HG03442 (cell line): Measurements from ENCODE around the gene EPHB2.

Experiments used
- ATAC-seq: cut with Tn5 transposase; IDR thresholded peaks from one replicate; pipeline ENCODE4 v1.9.1; 2021; ENCODE audit warnings: mild to moderate bottlenecking, moderate library complexity; ENCODE audit not compliant: unreplicated experiment

The EPHB2 gene

DNA sequence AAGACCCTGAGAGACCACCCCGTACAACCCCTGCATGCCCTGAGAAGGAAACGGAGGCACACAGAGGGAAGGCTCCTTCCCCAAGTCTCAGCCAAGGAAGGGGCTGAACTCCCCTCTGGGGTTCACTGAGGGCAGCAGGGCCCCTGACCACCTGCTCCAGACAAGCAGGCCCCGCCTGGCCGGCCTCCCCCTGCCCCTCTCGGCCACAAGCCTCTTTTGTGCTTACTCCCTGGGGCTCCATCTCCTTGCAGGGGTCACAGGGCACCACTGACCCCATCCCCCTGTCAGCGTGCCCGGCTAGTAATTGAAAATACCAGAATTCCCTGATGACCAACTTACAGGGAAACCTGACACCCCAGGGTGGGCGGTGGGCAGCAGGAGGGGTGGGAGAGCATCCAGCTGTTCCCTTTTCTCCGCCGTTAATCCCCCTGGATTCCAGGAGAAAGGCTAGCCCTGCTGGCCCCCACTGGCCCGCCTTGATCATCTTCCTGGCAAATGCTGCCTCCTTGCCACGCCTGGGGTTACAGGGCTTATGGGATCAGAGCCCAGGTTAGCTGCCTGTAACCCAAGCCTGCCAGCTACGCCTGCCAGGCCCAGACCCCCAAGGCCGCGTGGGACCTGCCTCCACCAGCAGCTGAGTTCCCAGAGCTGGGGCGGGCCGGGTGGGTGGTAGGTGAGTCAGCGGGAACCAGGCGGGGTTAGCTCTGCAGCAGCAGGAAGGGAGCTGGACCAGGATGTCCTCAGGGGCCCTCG is 165.9 kb downstream of the EPHB2 start:
- ATAC-seq: no peak

DNA sequence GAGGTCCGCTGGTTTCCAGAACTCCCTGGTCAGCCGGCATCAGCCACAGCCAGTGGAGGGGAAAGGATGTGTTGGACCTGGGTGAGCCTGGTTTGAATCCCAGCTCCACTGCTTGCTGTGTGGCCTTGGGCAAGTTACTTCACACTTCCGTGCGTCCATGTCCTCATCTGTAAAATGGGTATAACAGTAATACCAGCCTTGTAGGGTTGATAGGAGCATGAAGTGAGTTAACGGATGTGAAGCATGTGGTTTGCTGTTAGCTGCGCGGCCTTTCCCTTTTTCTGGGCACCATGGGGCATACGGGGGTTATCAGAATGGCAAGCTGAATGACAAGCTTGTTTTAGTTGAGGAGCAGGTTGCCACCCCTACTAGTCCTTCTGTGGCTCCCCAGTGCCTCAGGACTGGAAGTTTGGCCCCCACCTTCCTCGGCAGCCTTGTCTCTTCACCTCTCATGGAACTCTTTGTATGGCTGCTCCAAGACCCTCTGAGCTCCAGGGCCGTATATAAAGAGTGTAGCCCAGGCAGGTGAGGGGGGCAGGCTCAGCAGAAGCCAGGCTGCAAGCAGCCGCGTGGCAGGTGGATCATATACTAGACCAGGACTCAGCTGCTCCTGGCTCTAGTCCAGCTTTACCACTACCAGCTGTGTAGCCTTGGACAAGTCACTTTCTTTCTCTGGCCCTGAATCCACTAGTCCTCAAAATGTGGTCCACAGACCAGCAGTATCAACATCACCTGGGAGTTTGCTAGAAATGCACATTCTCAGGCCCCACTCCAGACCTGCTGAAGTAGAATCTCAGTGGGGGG is 166.7 kb downstream of the EPHB2 start:
- no peak for ATAC-seq

DNA sequence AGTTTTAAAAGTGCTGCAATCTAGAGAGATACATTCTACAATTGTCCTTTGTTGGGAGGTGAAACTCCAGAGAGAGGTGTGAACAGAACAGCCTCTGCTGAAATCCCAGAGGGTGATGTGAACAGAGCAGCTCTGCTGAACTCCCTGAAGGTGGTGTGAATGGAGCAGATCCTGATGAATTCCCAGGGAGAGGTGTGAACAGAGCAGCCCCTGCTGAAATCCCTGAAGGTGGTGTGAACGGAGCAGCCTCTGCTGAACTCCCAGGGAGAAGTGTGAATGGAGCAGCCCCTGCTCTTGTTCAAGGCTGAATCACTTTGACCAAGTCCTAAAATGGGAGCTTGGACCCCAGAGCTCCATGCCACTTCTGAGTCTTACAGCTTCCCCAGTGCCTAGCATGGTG is 167.3 kb downstream of the EPHB2 start:
- ATAC-seq: no peak

DNA sequence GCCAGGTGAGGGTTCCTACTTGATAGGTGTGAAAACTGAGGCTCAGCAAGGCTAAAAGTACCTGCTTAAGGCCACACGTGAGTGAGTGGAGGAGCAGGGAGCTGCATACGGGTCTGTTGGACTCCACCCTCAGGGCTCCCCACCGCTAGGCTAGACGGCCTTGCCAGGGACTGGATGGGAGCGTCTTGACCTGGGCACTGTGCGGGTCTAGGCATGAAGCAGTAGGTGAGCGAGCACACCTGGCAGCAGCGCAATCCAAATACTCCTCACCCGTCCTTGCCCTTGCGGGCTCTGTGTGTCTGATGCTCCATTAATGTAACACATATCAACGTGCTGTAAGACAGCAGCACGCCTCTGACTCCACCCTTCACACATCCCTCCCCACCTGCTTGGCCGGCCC is 168.0 kb downstream of the EPHB2 start:
- no peak for ATAC-seq

DNA sequence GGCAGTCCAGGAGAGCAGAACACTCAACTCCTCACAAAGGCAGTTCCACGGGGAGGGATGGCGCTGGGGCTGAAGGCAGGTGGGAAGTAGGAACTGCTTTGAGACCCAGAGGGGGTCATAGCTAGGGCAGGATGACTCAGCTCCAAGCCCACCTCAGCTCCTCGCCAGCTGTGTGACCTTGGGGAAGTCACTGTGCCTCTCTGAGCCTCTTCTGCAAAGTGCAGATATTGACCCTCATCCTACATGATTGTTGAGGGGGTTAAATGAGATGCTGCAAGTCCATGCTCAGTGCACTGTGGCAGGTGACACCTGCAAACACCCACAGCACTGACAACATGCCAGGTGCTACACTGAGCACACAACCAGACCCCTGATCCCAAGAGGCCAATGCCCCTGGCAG is 168.8 kb downstream of the EPHB2 start:
- ATAC-seq: no peak

DNA sequence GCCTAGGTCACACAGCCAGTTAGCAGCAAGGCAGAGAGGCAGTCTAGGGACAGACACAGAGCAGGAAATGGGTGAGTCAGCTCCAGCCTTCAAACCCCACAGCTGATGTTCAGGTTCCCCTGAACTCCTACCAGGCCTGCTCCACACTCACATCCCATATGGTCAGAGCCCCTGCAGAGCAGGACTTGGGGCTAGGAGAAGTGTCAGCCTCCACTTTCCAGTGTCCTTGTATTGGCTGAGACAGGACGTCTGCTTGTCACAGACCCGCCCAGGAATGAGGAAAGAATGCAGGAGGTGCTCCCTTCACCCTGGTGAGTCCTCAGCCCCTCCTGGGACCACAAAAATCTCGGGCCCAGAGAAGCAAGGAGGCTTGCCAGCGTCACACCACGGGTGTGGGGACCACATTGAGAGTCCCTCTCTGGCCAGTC is 169.5 kb downstream of the EPHB2 start:
- no peak for ATAC-seq

DNA sequence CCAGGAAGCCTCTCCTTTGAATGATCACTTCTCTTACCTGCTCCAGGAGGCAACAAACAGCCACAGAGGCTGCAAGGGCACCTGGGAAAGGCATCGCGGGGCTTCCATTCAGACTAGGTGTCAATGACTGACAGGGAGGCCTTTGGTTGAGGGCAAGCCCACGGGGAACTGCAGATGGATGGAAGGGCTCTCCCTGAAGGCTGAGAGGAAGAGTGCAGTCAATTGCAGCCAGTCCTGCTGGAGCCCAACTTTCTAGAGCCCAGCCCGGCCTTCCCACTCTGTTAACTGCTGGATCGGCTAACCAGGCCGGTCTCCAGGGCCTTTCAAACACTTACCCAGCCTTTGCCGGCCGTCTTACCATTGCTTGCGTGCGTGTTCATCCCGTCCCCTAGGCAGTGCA is 172.8 kb downstream of the EPHB2 start:
- ATAC-seq: no peak

DNA sequence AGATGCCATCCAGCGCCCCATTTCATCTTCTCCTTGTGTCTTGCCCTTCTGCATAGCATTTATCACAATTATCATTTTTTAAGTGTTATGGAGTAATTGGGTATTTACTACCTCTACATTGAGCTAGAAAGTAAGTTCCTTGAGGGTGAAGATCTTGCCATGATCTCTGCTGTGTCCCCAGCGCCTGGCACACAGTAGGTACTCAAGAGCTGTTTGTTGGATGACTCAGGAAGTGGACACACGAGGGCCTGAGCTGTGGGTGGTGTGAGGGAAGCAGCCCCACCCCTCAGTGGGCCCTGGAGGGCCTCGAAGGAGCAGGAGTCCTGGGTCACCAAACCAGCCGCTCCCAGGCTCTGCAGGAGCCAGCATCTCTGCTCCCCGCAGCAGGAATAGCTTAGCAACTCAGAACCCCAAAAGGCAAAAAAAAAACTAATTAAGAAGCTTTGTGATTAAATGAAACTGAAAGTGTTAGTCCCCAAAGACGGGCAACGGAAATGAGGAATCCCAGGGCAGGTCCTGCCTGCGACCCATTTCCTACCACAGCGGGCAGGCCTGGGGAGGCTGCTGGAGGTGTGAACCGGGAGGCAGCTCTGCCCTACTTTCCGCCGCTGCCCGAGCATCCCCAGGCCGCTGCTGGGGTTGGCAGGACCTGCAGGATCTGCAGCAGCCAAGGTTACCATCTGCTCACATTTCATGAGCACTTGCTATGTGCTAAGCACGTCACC is 174.3 kb downstream of the EPHB2 start:
- ATAC-seq: no peak

DNA sequence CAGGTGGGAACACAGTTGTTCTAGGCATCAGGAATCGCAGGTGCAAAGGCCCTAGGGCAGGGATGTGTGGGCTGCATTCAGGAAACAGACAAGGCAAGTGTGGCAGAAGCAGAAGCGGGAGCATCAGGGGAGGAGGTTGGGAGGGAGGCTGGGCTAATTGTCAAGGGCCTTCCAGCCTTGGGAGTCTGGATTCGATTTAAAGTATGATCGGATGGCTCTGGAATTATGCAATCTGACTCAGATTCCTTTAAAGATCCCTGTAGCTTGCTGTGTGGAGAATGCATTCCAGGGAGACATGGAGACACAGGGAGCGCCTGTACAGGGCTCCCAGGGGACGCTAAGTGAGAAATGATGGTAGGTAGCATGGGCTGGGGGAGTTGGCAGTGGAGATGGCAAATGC is 175.6 kb downstream of the EPHB2 start:
- no peak for ATAC-seq

DNA sequence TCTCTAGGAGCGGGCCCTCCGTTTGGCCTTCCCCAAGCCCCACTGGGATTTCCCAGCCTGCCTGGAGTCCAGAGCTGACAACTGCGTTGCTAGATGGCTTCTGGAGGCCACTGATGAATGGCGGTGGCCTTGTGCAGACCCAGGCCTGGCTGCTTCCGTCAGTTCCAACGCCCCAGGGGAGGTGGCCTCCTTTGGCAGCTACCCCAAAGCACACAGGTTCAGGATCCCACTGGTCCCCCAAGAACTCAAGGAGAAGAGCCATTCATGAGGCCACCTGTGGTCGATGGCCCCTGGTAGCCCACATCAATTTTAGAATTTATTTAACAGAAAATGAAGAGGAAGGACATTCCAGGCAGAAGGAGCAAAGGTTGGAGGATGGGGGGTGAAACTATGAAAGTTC is 176.9 kb downstream of the EPHB2 start:
- no peak for ATAC-seq

DNA sequence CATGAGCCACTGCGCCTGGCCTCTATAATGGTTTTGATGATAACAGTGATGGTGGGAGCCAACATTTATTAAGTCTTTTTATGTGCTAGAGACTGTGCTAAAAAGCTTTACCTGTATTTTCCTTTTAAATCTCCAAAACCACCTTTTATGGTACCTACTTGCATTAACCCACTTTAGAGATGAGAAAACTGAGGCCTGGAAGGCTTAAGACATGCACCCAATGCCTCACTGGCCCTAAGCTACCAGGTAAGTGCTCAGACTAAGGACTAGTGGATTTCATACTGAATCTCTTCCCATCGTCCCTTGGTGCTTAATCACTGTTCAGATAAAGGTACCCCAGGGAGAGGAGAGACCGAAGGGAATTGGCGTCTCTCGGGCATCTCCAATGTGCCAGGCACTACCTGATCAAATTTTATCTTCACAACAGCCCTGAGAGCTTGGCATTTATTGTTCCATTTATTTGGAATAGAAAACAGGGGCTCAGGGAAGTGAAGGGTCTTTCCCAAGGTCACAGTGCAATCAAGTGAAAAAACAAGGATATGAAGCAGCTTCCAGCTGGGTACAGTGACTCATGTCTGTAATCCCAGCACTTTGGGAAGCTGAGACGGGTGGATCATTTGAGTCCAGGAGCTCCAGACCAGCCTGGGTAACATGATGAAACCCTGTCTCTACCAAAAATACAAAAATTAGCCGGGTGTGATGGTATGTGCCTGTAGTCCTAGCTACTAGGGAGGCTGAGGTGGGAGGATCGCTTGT is 177.9 kb downstream of the EPHB2 start:
- no peak for ATAC-seq

DNA sequence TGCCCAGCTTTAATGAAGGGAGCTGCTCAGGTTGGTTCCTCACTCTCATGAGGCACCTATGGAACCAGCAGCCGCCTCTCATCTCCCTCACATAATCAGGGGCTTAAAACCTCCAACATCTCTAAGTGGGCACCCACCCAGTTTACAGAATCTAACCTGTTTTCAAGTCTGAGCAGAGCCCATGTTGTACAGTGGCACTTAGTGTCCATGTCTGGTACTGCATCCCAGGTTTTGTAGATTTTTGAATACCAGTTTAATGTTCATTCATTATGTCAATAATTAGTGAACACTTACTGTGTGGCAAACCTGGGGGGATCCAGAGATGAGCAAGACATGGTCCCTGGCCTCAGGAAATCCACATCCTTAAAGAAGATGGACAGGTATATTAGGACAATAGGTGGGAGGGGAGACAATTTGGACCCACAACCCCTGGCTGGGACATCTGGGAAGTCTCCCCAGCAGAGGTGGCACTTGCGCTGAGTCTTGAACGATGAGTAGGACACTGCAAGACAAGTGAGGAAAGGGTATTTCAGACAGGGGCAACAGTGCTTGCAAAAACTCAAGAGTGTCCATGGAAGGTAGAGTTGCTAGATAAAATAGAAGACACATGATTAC is 178.7 kb downstream of the EPHB2 start:
- ATAC-seq: no peak

DNA sequence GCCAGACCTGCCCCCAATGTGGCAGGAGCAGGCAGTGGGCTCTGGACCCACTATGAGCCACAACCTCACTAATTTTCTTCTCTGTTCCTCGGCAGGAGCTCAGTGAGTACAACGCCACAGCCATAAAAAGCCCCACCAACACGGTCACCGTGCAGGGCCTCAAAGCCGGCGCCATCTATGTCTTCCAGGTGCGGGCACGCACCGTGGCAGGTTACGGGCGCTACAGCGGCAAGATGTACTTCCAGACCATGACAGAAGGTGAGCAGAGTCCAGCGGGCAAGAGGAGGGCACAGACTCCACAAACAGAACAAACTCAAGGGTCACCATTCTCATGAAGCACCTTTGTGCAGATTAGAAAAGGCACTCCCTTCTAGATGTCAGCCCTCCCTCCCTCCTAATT is 182.2 kb downstream of the EPHB2 start:
- ATAC-seq: no peak

DNA sequence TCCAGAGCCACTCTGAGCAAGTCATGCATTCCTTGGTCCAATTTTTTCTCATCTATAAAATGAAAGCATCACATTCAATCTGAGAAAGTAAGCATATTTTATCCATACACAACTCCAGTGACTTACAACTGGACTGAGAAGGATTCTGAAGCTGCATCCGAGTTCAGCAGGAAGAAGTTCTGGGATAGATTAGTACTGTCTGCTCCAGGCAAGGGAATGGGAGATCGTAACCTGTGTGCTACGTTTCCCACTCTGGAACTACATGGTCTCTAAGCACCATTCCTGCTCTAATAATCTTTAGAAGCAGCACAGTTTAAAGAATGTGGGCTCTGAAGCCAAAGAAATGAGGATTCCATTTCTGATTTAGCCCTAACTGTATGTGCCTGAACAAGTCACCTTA is 182.7 kb downstream of the EPHB2 start:
- no peak for ATAC-seq

DNA sequence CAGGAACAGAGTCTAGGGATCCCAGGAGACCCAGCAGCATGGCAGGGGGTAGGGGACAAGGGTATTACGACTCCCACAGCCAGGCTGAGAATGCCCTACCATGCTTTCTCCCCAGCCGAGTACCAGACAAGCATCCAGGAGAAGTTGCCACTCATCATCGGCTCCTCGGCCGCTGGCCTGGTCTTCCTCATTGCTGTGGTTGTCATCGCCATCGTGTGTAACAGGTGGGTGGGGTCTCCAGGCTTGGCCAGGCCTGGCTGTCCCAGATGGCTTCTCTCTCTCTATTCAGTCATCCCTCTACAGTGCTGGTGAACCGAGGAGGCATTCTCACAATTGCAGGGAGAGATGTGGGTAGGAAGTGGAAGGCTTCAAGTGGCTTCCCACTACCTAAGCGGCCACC is 184.7 kb downstream of the EPHB2 start:
- ATAC-seq: no peak

DNA sequence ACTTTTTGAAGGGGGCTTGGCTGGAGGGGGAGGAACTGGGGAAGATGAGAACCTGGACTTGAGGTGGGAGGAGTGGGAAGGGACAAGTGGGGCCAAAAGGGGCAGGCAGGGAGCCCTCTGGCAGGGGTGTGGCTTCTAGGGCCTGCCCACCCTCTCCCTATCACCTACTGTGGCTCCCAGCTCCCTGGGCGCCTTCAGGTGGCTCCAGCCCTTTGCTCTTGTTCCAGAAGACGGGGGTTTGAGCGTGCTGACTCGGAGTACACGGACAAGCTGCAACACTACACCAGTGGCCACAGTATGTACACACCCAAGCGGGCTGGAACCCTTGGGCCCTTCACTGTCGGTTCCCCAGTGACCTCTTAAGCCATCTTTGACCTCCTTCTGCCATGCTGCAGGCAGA is 185.5 kb downstream of the EPHB2 start:
- ATAC-seq: no peak

DNA sequence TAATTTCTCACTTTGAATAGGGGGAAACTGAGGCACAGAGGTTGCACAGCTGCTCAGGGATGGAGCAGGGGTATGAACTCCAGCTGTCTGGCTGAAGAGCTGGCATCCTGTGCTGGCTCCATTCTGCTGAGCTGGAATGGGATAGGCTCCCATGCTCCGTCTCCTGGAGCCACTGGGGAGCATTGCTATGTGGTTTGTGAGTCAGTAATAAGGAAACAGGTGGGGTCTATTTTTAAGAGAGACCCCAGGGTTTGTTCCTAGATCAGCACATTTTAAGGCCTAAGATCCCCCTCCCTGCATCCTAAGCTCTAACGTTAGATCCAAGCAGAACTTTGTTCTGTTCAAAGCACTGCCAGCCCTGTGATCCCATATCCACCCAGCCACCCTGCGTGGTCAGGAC is 189.8 kb downstream of the EPHB2 start:
- ATAC-seq: no peak

DNA sequence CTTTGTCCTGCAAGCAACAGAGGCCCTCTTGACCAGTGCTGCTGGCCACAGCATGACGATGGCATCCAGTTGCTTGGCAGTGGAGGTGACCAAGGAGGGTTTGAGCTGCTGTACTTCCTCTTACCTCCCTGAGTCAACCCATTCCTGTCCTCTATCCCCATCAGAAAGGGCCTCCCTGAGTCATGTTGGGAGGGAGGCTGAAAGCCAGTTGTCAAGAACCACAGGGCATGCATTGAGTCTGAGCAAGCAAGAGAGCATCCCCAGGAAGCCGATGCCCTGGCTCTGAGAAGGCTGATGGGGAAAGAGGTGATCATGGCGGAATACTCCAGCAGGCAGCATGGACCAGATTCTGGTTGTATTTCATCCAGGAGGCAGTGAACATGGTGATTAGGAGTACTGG is 192.5 kb downstream of the EPHB2 start:
- no peak for ATAC-seq

DNA sequence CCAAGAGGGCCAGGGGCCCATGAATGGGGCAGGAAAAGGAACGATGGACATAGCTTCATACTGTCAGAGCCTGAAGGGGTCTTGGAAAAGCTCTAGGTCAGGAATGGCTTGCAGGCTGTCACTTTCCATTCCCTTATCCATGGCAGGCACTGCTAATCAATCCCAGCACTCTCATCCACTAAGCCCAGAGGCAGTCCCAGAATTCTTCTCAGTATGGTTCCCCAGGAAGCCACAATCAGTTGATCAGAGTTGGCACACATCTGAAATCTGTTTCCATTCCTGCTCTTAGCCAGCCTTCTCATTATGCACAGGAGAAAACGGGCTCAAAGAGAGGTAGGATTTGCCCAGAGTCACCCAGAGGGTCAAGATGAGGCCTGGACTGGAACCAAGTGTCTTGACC is 196.3 kb downstream of the EPHB2 start:
- ATAC-seq: no peak

DNA sequence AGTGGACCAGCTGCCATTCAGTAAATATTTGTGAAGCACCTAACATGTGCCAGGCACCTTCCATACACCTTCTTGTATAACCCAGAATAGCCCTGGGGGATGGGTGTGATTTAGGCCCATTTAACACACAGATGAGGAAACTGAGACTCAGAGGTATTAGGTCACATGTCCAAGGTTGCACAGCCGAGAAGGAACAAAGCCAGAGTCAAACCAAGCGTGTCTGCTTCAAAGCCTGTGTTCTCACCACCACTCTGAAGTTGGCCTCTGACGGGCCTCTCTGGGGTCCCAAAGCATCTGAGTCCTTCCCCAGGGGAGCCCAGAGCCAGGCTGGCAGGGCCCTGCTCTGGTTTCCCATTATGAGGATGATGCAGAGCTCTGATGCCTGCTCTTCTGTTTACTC is 196.9 kb downstream of the EPHB2 start:
- no peak for ATAC-seq
